ENCODE results near the gene EPB41L2.
"Not testable (repeated sequence)": the region's sequence is repeated elsewhere in the genome, so short reads cannot be mapped to it uniquely, and the experiment has no call there.

Gene EPB41L2

GRCh38 chr6:131033631-131034030 is 29.4 kb downstream of the EPB41L2 start:
- no peak for DNase-seq

GRCh38 chr6:131029626-131030297 is 33.3 kb downstream of the EPB41L2 start:
- DNase-seq, result no peak

- no peak for DNase-seq
Measured at GRCh38 chr6:131027326-131027725, 35.7 kb downstream of the EPB41L2 start.

GRCh38 chr6:131026243-131026642 is 36.8 kb downstream of the EPB41L2 start:
- no peak for DNase-seq

GRCh38 chr6:131024565-131024964 is 38.5 kb downstream of the EPB41L2 start:
- no peak for DNase-seq

- no peak for DNase-seq
Measured at GRCh38 chr6:131023834-131024504, 39.1 kb downstream of the EPB41L2 start.

- no peak for DNase-seq
Measured at GRCh38 chr6:131022691-131023090, 40.4 kb downstream of the EPB41L2 start.

- no peak for DNase-seq
Measured at GRCh38 chr6:131017962-131018361, 45.1 kb downstream of the EPB41L2 start.

- no peak for DNase-seq
Measured at GRCh38 chr6:131015630-131016263, 47.3 kb downstream of the EPB41L2 start.

GRCh38 chr6:131015025-131015591 is 47.9 kb downstream of the EPB41L2 start:
- DNase-seq, result no peak

GRCh38 chr6:131014080-131014776 is 48.8 kb downstream of the EPB41L2 start:
- DNase-seq, result no peak

- no peak for DNase-seq
Measured at GRCh38 chr6:131013495-131013894, 49.5 kb downstream of the EPB41L2 start.

GRCh38 chr6:131009790-131010189 is 53.3 kb downstream of the EPB41L2 start:
- DNase-seq, result no peak

GRCh38 chr6:131008965-131009364 is 54.1 kb downstream of the EPB41L2 start:
- not testable (repeated sequence) for DNase-seq

- DNase-seq, result not testable (repeated sequence)
Measured at GRCh38 chr6:131007964-131008363, 55.1 kb downstream of the EPB41L2 start.

- DNase-seq, result no peak
Measured at GRCh38 chr6:131007286-131007685, 55.8 kb downstream of the EPB41L2 start.

GRCh38 chr6:131005439-131006016 is 57.5 kb downstream of the EPB41L2 start:
- DNase-seq, result no peak

- DNase-seq, result no peak
Measured at GRCh38 chr6:131004936-131005335, 58.1 kb downstream of the EPB41L2 start.

- DNase-seq, result no peak
Measured at GRCh38 chr6:131004387-131004755, 58.7 kb downstream of the EPB41L2 start.

- no peak for DNase-seq
Measured at GRCh38 chr6:131003488-131004386, 59.3 kb downstream of the EPB41L2 start.

- DNase-seq, result no peak
Measured at GRCh38 chr6:131002661-131002980, 60.4 kb downstream of the EPB41L2 start.

All from T-helper 1 cell (primary cell).